ENCODE data around the gene SAMD14.
A peak's percentile ranks its signal among the peaks of the same experiment; 100 is the strongest.

The SAMD14 gene

DNA sequence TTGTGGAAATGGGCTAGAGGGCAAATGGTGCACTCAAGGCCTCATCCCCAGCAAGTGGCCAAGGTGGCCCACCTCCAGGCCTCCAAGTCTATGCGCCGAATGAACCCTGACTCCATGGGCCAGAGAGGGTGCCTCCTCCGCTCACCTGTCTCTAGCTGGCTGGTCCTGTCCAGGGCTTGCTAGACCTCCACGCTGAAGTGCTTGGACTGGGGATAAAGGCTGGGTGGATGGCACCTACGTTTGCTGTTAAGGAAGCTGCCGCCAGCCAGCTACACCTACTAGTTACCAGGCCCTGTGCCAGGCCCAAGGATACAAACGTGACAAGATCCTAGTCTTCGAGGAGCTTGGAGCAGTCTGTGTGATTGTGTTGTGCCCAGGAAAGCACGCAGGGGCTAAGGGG, 35.1 kb upstream of the SAMD14 start:
- DNase-seq = no peak

DNA sequence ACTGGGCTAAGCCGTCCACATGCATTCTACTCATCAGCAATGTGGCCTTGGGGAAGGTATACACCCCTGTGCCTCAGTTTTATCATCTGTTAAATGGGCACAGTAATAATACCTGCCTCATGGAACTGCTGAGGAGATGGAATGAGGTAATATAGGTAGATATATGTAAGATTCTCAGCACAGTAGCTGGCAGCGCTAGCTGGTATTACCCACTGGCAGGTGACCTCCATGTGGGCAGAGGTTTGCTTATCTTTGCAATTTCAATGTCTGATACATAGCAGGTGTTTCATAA, 34.7 kb upstream of the SAMD14 start:
- no peak for DNase-seq

DNA sequence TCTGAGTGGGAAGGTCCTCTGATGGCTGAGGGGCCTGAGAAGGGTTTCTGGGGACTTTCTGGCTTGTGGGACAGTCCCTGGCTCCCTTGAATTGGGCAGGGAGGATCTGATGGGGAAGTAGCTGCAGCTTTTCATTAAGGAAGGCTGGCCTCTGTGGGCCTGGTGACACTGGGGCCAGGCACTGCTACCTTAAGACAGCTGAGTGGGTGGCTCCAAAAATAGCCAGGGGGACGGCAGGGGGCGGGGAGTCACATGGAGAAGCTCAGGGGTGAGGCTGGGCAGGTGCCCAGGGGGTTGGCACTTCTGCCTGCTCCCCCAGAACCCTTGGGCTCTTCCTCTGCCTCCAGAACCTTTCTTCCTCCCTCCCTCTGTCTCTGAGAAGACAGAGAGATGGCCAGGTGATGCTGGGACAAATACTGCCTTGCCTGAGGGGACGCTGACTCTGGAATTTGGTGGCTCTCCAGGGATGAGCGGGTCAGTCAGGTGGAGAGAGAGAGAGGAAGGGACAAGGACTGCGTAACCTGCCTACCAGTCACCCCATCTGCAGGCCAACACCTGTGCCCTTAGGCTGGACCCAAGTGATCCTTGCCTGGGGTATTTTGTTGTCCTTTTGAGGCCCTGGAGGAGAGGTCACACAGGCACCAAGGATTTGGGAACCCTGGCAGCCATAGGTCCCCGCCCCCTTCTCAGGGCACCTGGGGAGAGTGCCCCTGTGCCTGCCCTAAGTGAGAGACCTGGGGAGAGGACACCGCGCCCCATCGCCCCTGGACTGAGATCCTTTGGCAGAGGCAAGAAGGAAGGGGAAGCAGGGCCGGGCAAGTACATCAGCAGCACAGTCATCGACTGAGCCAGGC, 34.1 kb upstream of the SAMD14 start:
- DNase-seq = no peak

DNA sequence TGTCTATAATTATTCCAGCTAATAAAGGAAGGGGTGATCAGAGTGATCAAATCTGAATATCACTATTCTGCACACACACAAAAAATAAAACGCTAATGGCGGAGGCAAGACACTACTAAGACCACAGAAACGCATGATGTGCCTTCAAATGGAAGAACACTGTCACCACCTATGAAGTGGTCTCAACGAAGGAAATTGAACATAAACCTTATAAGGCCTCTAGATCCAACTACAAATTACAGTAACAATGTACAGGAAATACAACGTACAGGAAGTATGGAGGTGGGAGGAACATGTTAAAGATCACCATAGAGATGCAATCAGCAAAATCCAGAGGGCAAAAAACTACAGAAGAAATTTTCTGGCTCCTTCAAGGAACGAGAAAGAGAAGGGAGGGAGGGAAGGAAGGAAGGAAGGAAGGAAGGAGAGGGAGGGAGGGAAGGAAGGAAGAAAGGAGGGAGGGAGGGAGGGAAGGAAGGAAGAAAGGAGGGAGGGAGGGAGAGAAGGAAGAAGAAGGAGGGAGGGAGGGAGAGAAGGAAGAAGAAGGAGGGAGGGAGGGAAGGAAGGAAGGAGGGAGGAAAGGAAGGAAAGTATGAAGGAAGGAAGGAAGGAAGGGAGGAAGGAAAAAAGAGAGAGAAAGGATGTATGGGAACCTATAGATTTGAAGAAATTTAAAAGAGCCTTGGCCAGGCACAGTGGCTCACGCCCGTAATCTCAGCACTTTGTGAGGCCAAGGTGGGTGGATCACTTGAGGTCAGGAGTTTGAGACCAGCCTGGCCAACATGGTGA, 32.7 kb upstream of the SAMD14 start:
- no peak for DNase-seq

DNA sequence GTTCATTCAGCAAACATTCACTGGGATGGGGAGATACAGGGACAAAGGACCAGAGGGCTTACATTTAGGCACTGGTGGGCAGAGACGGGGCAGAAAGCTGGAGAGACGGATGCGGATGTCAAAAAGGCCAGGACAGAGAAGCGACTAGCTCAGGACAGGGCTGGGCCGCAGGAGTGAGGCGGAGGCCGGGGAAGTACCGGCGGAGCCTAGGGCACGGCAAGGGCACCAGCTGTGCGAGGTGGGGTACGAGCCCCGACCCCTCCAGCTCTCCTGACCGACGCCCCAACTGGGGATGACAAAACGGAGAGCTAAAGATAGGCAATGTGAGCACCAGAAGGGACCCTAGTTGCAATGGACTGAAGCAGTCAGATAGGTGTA, 31.9 kb upstream of the SAMD14 start:
- no peak for DNase-seq

DNA sequence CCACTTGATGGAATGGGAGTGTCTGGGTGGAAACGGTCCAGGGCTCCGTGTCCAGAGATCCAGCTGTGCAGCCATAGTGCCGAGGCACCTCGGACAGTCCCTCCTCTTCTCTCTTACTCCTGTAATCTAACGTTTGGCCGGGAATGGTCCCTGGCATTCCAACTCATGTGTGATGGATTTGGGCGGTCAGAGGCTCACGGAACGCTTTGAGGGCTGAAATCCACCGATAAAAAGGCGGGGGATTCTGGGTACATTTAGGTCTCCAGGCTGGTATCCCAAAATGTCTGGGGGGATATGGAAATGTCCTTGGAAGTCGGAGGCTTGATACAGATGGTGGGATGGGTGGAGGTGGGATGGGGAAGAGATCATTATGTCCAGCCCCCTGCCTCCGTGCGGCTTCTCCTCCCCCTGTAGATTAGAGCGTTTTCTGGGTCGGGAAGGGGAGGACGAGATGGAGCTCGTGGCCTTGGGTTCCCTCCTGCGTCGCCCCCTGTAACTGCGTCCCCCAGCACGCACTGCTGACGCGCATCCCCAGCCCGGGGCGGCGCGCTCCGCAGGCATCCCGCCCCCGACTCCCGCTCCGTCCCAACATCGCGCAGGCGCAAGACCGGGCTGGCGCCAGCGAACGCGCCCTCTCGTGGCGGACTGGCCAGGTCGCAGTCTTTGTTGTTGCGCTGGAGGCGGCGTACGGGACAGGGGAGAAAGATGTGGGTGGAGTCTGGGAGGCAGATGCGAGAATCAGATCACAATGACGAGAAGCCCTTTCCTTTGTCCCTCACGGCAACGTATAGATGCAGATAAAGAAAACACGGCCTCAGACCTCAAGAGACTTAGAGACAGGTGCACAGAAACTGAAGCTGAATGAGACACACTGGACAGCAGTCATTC, 31.3 kb upstream of the SAMD14 start:
- DNase-seq = peak; percentile 90

DNA sequence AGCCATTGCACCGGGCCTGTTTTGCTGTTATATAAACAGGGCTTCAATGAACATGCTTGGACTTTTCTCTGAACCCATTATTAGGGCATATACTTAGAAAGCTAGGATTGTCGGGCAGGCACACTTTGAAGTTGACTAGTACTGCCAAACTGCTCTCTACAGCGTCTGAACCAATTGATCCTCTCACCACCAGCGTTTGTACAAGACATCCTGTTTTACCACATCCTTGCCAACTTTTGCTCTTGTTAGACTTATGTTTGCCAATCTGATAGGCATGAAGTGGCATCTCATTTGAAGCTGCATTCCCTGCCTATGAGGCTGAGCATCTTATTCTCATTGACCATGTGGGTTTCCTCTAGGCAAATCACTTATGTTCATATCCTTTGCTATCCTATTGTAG, 27.9 kb upstream of the SAMD14 start:
- no peak for DNase-seq

DNA sequence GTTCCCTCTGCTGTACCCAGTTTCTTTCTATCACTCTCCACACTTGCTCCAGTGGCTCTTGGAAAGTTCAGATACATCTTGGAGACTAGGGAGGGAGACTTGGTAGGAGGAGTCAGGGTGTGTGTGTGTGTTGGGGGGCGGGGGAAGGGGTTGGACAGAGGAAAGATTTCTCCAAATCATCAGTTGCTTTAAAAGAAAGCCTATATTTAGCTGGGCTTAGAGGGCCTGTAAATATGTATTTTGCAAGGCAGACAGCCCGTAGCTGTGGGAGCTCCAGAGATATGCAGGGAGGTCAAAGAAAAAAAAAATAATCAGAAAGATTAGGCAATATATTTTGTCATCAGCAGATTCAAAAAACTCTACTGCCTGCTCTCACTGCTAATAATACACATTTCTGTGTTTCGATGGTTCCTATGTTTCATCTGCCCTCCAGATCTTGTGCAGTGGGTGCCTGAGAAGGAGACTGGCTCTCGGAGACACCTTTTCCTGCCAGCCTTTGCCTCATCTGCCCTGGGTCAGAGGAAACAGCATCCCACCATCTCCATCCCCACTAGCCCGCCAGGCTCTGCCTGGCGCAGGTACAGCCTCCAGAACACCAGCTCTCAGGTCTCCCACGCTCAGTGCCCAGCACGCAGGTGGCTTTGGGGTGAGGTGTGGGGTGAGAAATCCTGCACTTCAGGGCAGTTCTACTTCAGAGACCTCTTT, 25.3 kb upstream of the SAMD14 start:
- no peak for DNase-seq

DNA sequence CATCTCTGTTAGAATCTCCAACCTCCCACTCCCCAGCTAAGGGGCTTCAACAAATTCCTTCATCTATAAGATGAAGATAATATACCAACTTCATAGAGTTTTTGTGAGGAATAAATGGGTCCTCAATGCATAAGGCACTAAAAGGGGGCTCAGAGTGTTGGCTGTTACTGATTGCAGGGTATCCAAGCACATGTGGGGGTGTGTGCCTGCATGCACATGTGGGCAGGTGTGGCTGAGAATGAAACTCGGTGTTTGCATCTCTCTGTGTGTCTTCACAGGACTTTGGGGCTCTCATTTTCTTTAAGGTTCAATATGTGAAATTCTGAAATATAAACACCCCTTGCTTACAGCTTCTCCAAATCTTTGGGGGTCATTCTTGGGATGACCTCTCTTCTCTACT, 24.6 kb upstream of the SAMD14 start:
- DNase-seq = no peak

DNA sequence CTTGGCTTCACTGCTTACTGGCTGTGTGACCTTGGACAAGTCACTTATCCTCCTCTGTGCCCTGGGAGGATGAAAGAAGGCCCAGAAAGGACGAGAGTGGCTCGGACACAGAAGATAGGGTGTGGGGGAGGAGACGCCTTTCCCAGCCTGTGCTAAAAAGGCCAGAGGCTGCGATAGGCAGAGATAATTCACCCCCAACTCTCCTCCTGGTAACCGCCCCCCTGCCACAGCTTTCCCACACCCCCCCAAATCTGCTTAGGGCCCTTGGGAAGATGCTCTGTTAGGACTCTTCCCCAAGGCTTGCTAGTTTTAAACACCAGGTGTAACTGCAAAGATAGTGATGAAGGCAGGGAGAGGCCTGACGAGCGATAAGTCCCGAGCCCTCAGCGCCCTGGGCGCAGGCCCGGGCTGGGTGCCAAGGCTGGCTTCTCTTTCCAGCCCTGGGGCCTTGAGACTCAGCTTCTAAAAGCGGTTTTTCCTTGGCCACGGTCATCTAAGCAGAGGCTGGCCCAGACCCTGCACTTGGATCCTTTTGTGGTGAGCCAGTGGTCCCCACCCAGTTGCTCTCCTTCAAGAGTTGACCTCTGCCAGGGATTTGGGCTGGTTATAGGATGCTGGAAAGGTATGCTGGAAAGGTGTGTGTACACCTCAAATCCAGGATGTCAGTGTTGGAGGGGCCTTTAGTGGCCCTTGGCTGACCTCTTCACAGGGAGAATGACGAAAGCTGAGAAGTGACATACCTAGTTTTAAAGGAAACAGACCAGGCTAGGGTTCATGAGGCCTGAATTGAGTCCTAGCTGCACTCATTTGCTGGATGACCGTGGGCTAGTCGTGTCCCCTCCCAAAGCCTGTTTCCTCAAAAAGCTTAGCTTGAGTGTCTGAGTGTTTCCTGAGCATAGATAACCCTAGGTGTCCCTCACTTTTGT, 24.0 kb upstream of the SAMD14 start:
- DNase-seq = no peak

DNA sequence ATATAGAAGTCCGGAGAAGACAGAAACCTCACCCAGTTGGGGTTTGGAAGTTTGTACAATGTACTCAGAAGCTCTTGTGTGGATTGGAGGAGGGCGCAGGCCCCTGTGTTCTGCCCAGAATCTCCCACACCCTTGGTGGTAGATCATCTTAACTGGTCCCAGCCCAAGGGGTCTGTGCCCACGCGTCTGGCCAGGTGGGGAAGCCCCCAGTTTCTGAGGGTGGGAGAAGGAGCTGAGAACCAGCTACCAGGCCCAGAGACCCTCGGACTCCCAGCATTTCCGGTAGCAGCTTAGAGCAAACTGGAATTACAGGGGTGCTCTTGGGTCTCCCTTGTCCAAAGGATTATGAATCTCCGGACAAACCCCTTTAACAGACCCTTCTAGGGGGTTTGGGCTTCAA, 22.8 kb upstream of the SAMD14 start:
- DNase-seq = no peak

DNA sequence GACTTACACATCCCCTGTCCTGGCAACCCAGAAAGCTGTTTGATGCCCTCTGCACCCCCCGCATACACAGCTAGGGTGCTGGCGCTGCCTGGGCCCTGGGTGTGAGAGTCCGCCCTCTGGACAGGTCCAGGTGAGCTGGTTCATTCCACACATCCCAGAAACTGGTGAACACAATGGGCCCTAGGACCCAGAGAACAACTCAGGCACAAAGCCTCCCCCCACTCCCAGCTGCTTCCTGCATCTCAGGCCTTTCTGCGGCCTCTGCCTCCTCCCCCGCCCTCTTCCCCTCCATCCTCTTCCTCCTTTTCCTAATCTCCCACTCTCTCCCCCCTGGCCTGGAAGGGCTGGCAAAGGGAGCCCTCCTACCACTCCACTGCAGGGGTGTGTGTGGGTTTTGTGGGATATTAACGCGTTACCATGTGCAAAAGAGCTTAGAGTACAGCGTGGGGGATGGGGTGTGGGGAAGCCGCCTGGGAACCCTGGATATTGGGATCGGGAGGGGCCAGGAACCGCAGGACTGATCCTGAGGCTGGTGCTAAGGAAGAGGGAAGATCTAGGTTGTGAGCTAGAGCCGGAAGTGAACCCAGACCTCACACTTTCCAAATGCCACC, 22.1 kb upstream of the SAMD14 start:
- peak; percentile 87 for DNase-seq

DNA sequence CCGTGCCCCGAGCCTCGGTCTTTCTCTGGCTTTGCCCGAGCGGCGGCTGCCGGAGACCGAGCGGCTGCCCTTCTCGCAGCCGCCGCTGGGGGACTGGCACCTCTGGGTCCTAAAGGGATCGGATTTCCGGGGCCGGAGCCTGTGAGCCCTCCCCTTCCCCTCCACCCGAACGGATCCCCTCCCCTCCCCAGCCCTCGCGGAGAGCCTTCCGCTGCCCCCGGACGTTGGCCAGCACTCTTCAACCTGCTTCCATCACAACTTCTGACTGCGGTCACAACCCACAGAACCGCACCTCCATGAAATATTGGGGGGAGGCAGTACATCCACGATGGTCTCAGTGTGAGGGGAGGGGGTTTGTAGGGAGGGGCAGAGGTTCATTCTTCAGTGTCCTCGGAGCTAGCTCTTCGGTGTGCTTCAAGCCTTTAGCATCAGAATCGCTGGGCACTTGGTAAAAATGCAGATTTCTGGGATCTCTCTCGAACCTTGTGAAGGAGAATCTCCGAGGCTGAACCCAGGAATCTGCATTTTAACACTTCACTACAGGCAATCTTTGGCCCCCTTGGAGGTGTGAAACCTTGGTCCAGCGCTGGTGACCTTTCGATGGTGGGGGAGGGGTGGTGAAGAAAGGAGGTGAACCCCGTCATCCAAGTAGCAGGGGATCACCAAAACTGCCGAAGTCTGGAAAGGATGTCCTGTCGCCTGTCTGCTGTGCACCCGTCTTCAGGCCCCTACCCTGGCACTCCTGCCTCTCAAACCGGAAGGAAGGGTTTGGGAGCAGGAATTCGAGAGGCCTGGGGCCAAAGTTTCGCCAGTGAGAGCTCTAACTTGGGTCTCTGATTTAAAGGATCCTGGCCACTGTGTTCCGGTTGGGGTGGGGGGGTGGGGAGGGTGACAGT, 21.3 kb upstream of the SAMD14 start:
- peak; percentile 57 for DNase-seq

DNA sequence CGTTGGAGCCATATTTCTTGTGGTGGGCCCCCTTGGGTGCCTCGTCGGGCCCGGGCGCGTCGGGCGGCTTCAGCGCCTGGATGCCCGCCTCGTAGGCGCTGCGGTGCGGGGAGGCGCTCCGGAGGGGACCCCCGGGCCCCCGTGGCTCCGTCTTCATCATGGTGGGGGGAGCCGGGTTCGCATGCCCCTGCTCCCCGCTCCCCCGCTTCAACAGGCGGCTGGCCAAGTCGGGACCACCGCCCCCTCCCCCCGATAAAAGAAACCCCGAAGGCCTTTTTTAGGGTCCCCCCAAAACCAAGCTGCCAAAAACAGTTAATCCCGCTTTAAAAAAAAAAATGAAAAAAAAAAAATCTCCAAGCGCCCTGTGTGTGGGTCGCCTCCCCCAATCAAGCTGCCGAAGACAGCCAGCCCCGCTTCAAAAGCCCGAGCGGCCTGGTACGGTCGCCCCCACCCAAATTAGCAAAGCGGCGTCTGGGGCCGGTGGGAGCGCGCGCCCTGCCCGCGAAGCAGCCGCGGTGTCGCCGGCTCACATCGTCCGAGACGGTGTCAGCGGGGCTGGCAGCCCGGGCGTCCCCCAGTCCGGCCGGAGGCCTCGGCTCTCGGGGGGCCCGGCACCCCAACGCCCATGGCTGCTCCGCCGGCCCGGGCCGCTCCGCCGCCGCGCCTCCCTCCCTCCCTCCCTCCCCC, 20.5 kb upstream of the SAMD14 start, which contains the start of gene PPP1R9B:
PPP1R9B (minus strand) TSS at position 324 of the 687 bp plus-strand sequence; CDS start at position 160, 164 bp downstream.
- DNase-seq = no peak

DNA sequence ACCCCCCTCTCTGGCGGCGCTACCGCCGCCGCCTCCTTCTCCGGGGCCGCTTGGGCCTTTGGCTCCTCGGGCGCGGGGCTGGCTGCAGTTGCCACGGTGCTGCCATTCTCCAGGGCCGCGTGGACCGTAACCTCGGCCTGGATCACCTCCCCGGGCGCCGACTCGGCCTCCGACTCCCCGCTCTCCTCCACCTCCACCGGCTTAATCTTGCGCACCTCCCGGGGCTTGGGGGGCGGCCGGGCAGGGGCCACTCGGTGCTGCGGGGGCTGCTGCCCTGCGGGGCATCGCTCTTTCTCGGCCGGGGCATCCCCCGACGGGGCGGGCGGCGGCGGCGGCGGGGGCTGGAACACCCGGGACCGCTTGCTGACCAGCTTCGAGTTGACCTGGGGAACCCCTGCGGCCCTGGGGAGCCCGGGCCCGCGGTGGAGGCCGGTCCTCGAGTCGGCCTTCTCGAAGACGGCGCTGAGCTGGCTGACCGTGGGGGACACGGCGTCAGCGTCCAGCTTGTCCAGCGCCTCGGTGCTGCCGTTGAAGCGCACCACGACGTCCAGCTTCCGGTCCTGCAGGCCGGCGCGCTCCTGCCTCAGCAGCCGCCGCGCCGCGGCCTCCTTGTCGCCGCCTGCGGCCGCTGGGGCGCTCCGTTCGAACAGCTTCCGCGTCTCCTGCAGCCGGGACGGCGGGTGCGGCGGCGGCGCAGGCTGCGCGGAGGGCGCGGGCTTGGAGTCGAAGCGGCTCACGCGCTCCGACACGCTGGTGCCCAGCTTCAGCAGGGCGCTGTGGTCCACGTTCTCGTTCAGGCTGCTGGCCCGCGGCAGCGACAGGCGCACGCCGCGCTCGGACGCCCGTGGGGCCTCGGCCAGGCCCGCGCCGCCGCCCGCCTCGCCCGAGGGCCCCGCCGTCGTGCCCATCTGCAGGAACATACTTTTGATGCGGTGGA, 19.7 kb upstream of the SAMD14 start:
- no peak for DNase-seq

DNA sequence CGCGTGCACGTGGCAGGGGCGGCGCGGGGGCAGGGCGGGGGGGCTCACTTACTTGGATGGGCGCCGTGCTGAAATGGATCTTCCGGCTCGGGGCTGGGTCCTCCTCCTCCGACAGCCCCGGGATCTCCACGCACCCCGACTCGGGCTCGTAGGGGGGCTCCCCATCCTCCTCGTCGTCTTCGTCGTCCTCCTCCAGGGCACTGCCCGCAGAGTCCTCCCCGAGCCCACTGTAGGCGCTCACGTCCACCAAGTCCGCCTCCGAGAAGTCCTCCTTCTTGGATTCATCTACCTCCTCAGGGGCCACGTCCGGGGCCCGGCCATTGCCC, 19.1 kb upstream of the SAMD14 start:
- DNase-seq = no peak

DNA sequence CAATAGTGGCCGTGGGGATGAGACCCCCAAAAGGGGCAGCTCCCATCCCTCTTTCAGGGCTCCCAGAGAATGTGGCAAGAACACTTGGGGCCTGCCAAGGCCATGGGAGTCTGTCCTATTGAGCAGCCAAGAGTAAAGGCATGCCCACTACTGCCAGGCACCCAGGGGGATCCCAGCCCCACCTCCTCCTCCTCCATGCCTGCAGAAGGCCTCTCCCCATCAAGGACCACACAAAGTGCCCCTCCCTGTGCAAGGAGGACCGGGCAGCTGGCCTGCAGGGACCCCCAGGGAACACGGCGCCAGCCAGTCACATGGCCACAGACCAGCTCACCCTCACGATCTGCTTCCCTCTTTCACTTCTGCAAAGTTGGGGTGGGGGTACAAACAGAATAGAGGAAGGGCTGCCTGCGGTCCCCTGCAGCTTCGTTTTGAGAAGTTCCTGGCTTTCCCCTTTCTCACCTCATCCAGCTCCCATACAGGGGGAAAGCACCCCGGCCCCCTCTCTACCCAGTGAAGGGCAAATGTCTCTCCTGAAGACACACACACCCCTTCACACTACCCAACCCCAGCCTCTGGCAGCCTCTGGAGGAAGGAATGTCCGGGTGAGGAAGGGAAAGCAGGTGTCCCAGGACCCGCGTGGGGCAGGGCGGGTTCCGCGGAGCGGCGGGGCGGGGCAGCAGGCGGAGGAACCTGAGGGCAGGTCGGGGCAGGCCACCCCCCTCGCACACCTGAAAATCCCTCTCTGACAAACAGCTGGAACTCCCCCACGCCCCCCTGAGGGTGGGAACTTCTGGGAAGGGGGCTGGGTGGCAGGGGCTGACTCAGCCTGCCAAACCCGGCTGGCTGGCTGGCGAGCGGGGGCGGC, 18.5 kb upstream of the SAMD14 start:
- DNase-seq = no peak
